CD8-positive, alpha-beta memory T cell (primary cell): Measurements from ENCODE around the gene LRRC26. TPM values are rescaled to one million over a fixed set of nuclear protein-coding genes. Genes with fewer than 3 reads are reported as not detected.

Experiments used
- CTCF ChIA-PET: fragments of 350-600 bp; sonication (Branson Sonifier 250); formaldehyde crosslinking; loops from one replicate; lab custom pipeline; 2021; ENCODE audit warnings: antibody characterized with exemption; lab: Charles Lee
- POLR2A ChIA-PET: fragments of 350-600 bp; sonication (Branson Sonifier 250); formaldehyde crosslinking; loops from one replicate; lab custom pipeline; 2021; ENCODE audit warnings: antibody characterized with exemption; lab: Charles Lee
- DNase-seq, 5 donors: peaks; one replicate each; pipeline versions ENCODE4 v3.0.0 to v3.0.0-alpha.2; 2020 to 2022; ENCODE audit warnings: mixed read lengths in 1 of 5
- H3K27ac ChIP-seq: one replicate; pipeline ENCODE4 v1.7.0; 2013; ENCODE audit warnings: low read depth, mild to moderate bottlenecking, low read length, moderate library complexity
- H3K27me3 ChIP-seq: 2 replicates; pipeline ENCODE4 v1.7.0; 2013; ENCODE audit warnings: low read length, mild to moderate bottlenecking; ENCODE audit not compliant: insufficient read depth, poor library complexity, severe bottlenecking
- H3K36me3 ChIP-seq: 2 replicates; pipeline ENCODE4 v1.7.0; 2013; ENCODE audit warnings: mild to moderate bottlenecking, low read length, moderate library complexity; ENCODE audit not compliant: insufficient read depth
- H3K4me1 ChIP-seq: 2 replicates; pipeline ENCODE4 v1.7.0; 2013; ENCODE audit warnings: mild to moderate bottlenecking, low read length, moderate library complexity; ENCODE audit not compliant: insufficient read depth
- H3K4me3 ChIP-seq: 2 replicates; pipeline ENCODE4 v1.7.0; 2013; ENCODE audit warnings: mild to moderate bottlenecking, low read length
- H3K9me3 ChIP-seq: 2 replicates; pipeline ENCODE4 v1.7.0; 2013; ENCODE audit warnings: mild to moderate bottlenecking, low read length
- H3K27ac Mint-ChIP-seq, 8 donors: one replicate each; pipeline ENCODE4 v1.8.0; 2020 to 2021; ENCODE audit warnings: mixed read lengths in 8 of 8, mild to moderate bottlenecking in 6 of 8, inconsistent platforms in 3 of 8, moderate library complexity in 3 of 8
- H3K27me3 Mint-ChIP-seq, 2 donors: one replicate each; pipeline ENCODE4 v1.8.0; 2020 to 2021; ENCODE audit warnings: mixed read lengths in 2 of 2, mild to moderate bottlenecking in 1 of 2, moderate library complexity in 1 of 2
- H3K36me3 Mint-ChIP-seq, 3 donors: one replicate each; pipeline ENCODE4 v1.8.0; 2020 to 2021; ENCODE audit warnings: mixed read lengths in 3 of 3, inconsistent platforms in 1 of 3, mild to moderate bottlenecking in 1 of 3
- H3K4me1 Mint-ChIP-seq, 3 donors: one replicate each; pipeline ENCODE4 v1.8.0; 2020 to 2021; ENCODE audit warnings: mixed read lengths in 3 of 3, inconsistent platforms in 1 of 3, mild to moderate bottlenecking in 1 of 3
- H3K4me3 Mint-ChIP-seq, 7 donors: one replicate each; pipeline ENCODE4 v1.8.0; 2020 to 2021; ENCODE audit warnings: mixed read lengths in 7 of 7, mild to moderate bottlenecking in 6 of 7, moderate library complexity in 4 of 7, inconsistent platforms in 2 of 7
- H3K9me3 Mint-ChIP-seq, 5 donors: one replicate each; pipeline ENCODE4 v1.8.0; 2020 to 2022; ENCODE audit warnings: mixed read lengths in 5 of 5, mild to moderate bottlenecking in 3 of 5, moderate library complexity in 2 of 5, inconsistent platforms in 1 of 5
- polyA plus RNA-seq: library from polyadenylated mRNA; unstranded; fragments of 300-500 nt; fragmentation: Illumina TruSeq; gene quantifications from one replicate; pipeline ENCODE4 v1.2.3, GENCODE V29; 2021
- total RNA-seq, 2 experiments: library from RNA; stranded (reverse); gene quantifications; one replicate each; pipeline ENCODE4 v1.2.3, GENCODE V29; 2021

LRRC26 gene
- total and polyA plus RNA-seq, 3 experiments from 2014 or later: not detected

GRCh38 chr9:137140151-137141012 is 29.5 kb downstream of the LRRC26 start:
- ChIA-PET CTCF (interaction anchor here (1.0 kb wide), 1 partner anchor 13 kb away, joined by 4 read pairs; no protein-coding TSS in a partner anchor), POLR2A (no interaction called here)
- Mint-ChIP-seq H3K36me3 (peaks cover 0 to 8% (median 0%) of the 10 kb centered on the region in 3 donors), H3K27me3 (peaks cover 56 to 60% of the 10 kb centered on the region in 2 donors), H3K9me3 (peaks cover 0 to 6% (median 0%) of the 10 kb centered on the region in 5 donors), H3K4me1 (peaks cover 0 to 4% (median 0%) of the 10 kb centered on the region in 3 donors), H3K4me3 (peak overlapping the region in 2 of 7 donors; percentile 5 to 51), H3K27ac (peak overlapping the region in 1 of 8 donors; percentile 2)
- Histone ChIP-seq H3K4me1 (no peaks in the 10 kb centered on the region), H3K36me3 (no peaks in the 10 kb centered on the region), H3K9me3 (no peaks in the 10 kb centered on the region), H3K27ac (no peak overlapping the region), H3K4me3 (no peak overlapping the region), H3K27me3 (peaks cover 51% of the 10 kb centered on the region)
- no peak for DNase-seq

DNA sequence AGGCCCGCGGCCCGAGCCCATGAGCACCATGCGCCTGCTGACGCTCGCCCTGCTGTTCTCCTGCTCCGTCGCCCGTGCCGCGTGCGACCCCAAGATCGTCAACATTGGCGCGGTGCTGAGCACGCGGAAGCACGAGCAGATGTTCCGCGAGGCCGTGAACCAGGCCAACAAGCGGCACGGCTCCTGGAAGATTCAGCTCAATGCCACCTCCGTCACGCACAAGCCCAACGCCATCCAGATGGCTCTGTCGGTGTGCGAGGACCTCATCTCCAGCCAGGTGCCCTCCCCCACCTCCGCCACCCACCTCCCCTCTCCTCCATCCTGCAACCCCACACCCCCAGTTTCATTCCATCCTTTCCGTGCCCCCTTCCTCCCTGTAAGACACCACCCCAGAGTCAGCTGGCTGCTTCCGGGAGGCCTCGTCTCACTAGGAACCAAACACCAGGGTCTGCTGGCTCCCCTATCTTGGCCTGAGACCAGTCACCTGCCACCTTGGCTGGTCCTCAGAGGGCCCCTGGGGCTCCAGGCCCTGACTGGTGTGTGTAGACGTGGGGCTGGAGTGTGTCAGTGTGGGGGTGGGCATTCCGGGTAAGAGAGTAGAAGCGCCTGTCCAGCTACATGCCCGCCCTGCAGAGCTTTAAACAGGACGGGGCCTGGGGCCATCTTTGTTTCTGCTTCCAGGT is 30.2 kb downstream of the LRRC26 start:
- H3K27me3 Mint-ChIP-seq: peaks cover 56 to 60% of the 10 kb centered on the region in 2 donors
- no peak for DNase-seq
- H3K9me3 Mint-ChIP-seq: peaks cover 0 to 6% (median 0%) of the 10 kb centered on the region in 5 donors
- ChIA-PET POLR2A (no interaction called here), CTCF (no interaction called here)
- peaks cover 0 to 4% (median 0%) of the 10 kb centered on the region in 3 donors for H3K4me1 Mint-ChIP-seq
- H3K27me3 ChIP-seq: peaks cover 51% of the 10 kb centered on the region
- H3K4me3 ChIP-seq: no peak overlapping the region
- H3K4me3 Mint-ChIP-seq: no peak overlapping the region
- no peaks in the 10 kb centered on the region for H3K9me3 ChIP-seq
- H3K4me1 ChIP-seq: no peaks in the 10 kb centered on the region
- peaks cover 0 to 8% (median 0%) of the 10 kb centered on the region in 3 donors for H3K36me3 Mint-ChIP-seq
- no peak overlapping the region for H3K27ac ChIP-seq
- H3K36me3 ChIP-seq: no peaks in the 10 kb centered on the region
- no peak overlapping the region for H3K27ac Mint-ChIP-seq

GRCh38 chr9:137138722-137139467 is 31.0 kb downstream of the LRRC26 start, which contains the start of gene GRIN1:
Gene GRIN1, plus strand, starts transcription at chr9:137139154. Its CDS starts 333 bp downstream, at chr9:137139487.
- no peaks in the 10 kb centered on the region for H3K36me3 ChIP-seq
- Mint-ChIP-seq H3K27me3 (peaks cover 59 to 62% of the 10 kb centered on the region in 2 donors), H3K4me3 (no peak within 1 kb of the TSS), H3K4me1 (peaks cover 0 to 4% (median 0%) of the 10 kb centered on the region in 3 donors), H3K36me3 (peaks cover 0 to 8% (median 0%) of the 10 kb centered on the region in 3 donors), H3K27ac (no peak within 1 kb of the TSS), H3K9me3 (peaks cover 0 to 6% (median 0%) of the 10 kb centered on the region in 5 donors)
- H3K27ac ChIP-seq: no peak within 1 kb of the TSS
- DNase-seq: peak in 3 of 5 donors; percentile 34 to 46 (median 35)
- H3K4me1 ChIP-seq: no peaks in the 10 kb centered on the region
- ChIA-PET POLR2A (no interaction called here), CTCF (no interaction called here)
- H3K27me3 ChIP-seq: peaks cover 51% of the 10 kb centered on the region
- H3K9me3 ChIP-seq: no peaks in the 10 kb centered on the region
- H3K4me3 ChIP-seq: no peak within 1 kb of the TSS

GRCh38 chr9:137138058-137138721 is 31.7 kb downstream of the LRRC26 start:
- H3K9me3 Mint-ChIP-seq: peaks cover 0 to 6% (median 0%) of the 10 kb centered on the region in 5 donors

DNA sequence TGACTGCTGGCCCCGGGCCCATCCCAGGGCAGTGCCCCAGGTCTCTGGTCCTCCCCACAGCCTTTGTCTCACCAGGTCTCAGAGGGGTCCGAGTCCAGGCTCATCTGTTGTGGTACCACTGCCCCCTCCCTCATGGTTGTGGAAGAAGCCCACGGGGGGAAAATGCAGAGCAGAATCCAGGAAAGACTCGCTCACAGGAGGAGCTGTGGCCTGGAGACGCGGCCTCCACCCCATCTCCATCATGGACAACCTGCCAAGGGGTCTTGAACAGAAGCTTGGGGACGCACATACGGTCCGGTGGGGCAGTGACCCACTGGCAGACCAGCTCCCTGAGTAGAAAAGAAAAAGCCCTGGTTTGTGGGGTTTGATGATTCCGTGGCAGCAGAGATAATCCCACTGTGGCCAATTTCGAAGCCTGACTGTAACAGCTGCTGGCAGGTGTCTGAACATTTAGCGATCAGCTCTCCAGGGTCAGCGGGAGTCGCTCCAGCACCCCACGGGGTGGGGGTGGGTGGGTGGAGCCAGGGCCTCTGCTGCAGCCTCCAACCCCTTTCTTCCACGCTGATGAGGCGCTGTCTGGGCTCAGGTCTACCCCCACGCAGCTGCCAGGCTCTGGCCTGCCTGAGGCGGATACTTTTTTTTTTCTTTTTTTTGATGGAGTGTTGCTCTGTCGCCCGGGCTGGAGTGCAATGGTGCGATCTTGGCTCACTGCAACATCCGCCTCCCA is 32.8 kb downstream of the LRRC26 start:
- ChIA-PET POLR2A (no interaction called here), CTCF (interaction anchor here (1.1 kb wide), 1 partner anchor 100 kb away, joined by 3 read pairs; no protein-coding TSS in a partner anchor)
- Histone ChIP-seq H3K4me3 (no peak overlapping the region), H3K36me3 (no peaks in the 10 kb centered on the region), H3K27me3 (peaks cover 47% of the 10 kb centered on the region), H3K4me1 (no peaks in the 10 kb centered on the region), H3K9me3 (no peaks in the 10 kb centered on the region), H3K27ac (no peak overlapping the region)
- Mint-ChIP-seq H3K36me3 (peaks cover 0 to 3% (median 0%) of the 10 kb centered on the region in 3 donors), H3K9me3 (peaks cover 0 to 6% (median 0%) of the 10 kb centered on the region in 5 donors), H3K27ac (no peak overlapping the region), H3K4me1 (peaks cover 0 to 4% (median 0%) of the 10 kb centered on the region in 3 donors), H3K4me3 (no peak overlapping the region), H3K27me3 (peaks cover 60 to 64% of the 10 kb centered on the region in 2 donors)
- DNase-seq: no peak

More at GRCh38 chr9:137138058-137138721, 31.7 kb downstream of the LRRC26 start:
- H3K36me3 Mint-ChIP-seq: peaks cover 0 to 8% (median 0%) of the 10 kb centered on the region in 3 donors
- H3K4me1 Mint-ChIP-seq: peaks cover 0 to 4% (median 0%) of the 10 kb centered on the region in 3 donors
- ChIA-PET CTCF (no interaction called here), POLR2A (no interaction called here)
- H3K27me3 Mint-ChIP-seq: peaks cover 63 to 64% of the 10 kb centered on the region in 2 donors
- no peaks in the 10 kb centered on the region for H3K36me3 ChIP-seq
- H3K4me3 ChIP-seq: no peak overlapping the region
- no peak overlapping the region for H3K27ac Mint-ChIP-seq
- no peak overlapping the region for H3K27ac ChIP-seq
- H3K9me3 ChIP-seq: no peaks in the 10 kb centered on the region
- peaks cover 49% of the 10 kb centered on the region for H3K27me3 ChIP-seq
- no peak overlapping the region for H3K4me3 Mint-ChIP-seq
- no peaks in the 10 kb centered on the region for H3K4me1 ChIP-seq
- DNase-seq: no peak

DNA sequence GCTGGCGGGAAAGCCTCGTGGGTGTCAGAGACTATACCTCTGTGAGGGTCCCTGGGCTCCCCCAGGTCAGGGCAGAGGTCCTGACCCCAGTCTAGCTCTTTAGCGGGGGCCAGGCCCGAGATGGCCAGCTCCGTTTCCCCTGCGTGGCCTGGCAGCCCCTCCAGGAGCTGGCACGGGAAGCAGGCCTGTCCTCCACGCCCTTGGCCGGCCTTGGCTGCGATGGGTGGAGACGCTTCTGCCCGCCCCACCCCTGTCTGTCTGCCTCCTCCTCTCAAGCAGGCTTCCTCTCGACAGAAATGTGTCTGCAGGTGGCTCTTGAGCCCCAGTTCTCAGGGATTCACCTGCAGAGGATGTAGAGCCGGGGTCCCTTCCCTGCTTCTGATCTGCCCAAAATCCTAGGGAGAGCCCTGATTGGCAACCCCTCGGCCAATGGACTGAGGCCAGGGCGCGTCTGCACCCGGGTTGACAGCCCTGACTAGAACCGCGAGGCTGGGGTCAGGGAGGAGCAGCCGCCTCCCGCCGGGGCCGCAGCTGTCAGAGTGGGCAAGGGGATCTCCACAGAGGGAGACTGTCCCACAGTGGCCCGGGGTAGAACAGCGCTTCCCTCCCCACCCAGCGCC is 33.5 kb downstream of the LRRC26 start:
- ChIA-PET CTCF (interaction anchor here (1.1 kb wide), 1 partner anchor 100 kb away, joined by 3 read pairs; no protein-coding TSS in a partner anchor), POLR2A (no interaction called here)
- no peak for DNase-seq
- Mint-ChIP-seq H3K4me3 (no peak overlapping the region), H3K4me1 (peaks cover 0 to 4% (median 0%) of the 10 kb centered on the region in 3 donors), H3K36me3 (peaks cover 0 to 3% (median 0%) of the 10 kb centered on the region in 3 donors), H3K27me3 (peaks cover 53 to 60% of the 10 kb centered on the region in 2 donors), H3K27ac (peak overlapping the region in 1 of 8 donors; percentile 9), H3K9me3 (peaks cover 0 to 6% (median 0%) of the 10 kb centered on the region in 5 donors)
- peaks cover 40% of the 10 kb centered on the region for H3K27me3 ChIP-seq
- H3K4me3 ChIP-seq: no peak overlapping the region
- H3K27ac ChIP-seq: no peak overlapping the region
- no peaks in the 10 kb centered on the region for H3K36me3 ChIP-seq
- H3K9me3 ChIP-seq: no peaks in the 10 kb centered on the region
- H3K4me1 ChIP-seq: no peaks in the 10 kb centered on the region
